ENCODE results near the gene SPINK4. TPM values are rescaled to one million over a fixed set of nuclear protein-coding genes. Genes with fewer than 3 reads are reported as not detected.

Gene SPINK4
- total and polyA plus RNA-seq, 4 donors: 0.70 TPM; not detected in 3

- no peaks in the 10 kb centered on the region for H3K27me3 ChIP-seq (ENCODE audit: control insufficient read depth in 4 of 4, insufficient read depth in 4 of 4, low read length in 3 of 4)
- DNase-seq (ENCODE audit: low spot score): no peak
Observed at GRCh38 chr9:33202018-33202417, 37.9 kb upstream of the SPINK4 start.

More at GRCh38 chr9:33202018-33202417, 37.9 kb upstream of the SPINK4 start:
- 98% methylated on average over 1 of the region's 1 CpG for WGBS
- H3K4me3 ChIP-seq (ENCODE audit: low read depth in 1 of 3, low read length in 3 of 3): no peak overlapping the region
- H3K4me1 ChIP-seq (ENCODE audit: control insufficient read depth in 4 of 4, insufficient read depth in 4 of 4, low read length in 3 of 4): no peaks in the 10 kb centered on the region
- H3K27ac ChIP-seq (ENCODE audit: low read depth in 1 of 2, low read length in 2 of 2): no peak overlapping the region
- TF ChIP-seq JUND (IDR thresholded peaks at IDR 0.05): no peak
- no peak for TF ChIP-seq ZBTB33 (IDR thresholded peaks at IDR 0.05)
- TF ChIP-seq YY1 (IDR thresholded peaks at IDR 0.05): no peak
- no peak for TF ChIP-seq FOXA2 (IDR thresholded peaks at IDR 0.05)
- TF ChIP-seq HNF4G (IDR thresholded peaks at IDR 0.05): no peak
- TF ChIP-seq HNF4A (conservative IDR thresholded peaks at IDR 0.05): no peak
- no peak for TF ChIP-seq SP1 (IDR thresholded peaks at IDR 0.05)
- no peak for TF ChIP-seq EGR1 (IDR thresholded peaks at IDR 0.05; ENCODE audit: low read depth in 2 of 2)
- TF ChIP-seq MAX (IDR thresholded peaks at IDR 0.05): no peak
- TF ChIP-seq GABPA (IDR thresholded peaks at IDR 0.05 in 1 of 2, conservative IDR thresholded peaks at IDR 0.05 in 1 of 2): no peak
- no peak for TF ChIP-seq ATF3 (IDR thresholded peaks at IDR 0.05)
- TF ChIP-seq REST (IDR thresholded peaks at IDR 0.05): no peak
- TF ChIP-seq NR2F2 (IDR thresholded peaks at IDR 0.05): no peak
- H3K9ac ChIP-seq (ENCODE audit: low read depth in 1 of 2, low read length in 2 of 2): no peak overlapping the region
- no peaks in the 10 kb centered on the region for H3K36me3 ChIP-seq (ENCODE audit: control insufficient read depth in 4 of 4, insufficient read depth in 3 of 4, low read depth in 1 of 4, low read length in 3 of 4)
- H3K9me3 ChIP-seq (ENCODE audit: control insufficient read depth in 4 of 4, low read length in 3 of 4): no peaks in the 10 kb centered on the region
